Pancreas (tissue), 10 donors: ENCODE data around the gene MYCBP2. TPM values are rescaled to one million over a fixed set of nuclear protein-coding genes. Genes with fewer than 3 reads are reported as not detected.

Source experiments
- ATAC-seq, 4 donors: fragments of 200-7000 bp; cut with Tn5 transposase; one replicate each; pipeline versions ENCODE4 v1.8.0 to v1.9.1; 2020; ENCODE audit warnings: mild to moderate bottlenecking in 4 of 4, moderate library complexity in 4 of 4
- DNase-seq, 6 donors: peaks; one replicate each; pipeline ENCODE4 v3.0.0-alpha.2; 2020
- FAIRE-seq: peaks from 2 replicates; lab custom pipeline; 2012; peaks lifted over from hg19 to GRCh38; lab: Jason Lieb, UNC
- H3K27ac ChIP-seq, 4 donors: fragments of 200-600 bp; sonication (generic); 1 replicate in 3 of 4; 2 replicates in 1 of 4; pipeline versions ENCODE4 v1.5.0 to v1.8.0; 2020
- H3K27me3 ChIP-seq, 4 donors: fragments of 200-600 bp; one replicate each; pipeline ENCODE4 v1.8.0; 2021
- H3K36me3 ChIP-seq, 3 donors: fragments of 200-600 bp; sonication (generic) in 1 of 3; one replicate each; pipeline versions ENCODE4 v1.5.0 to v1.8.0; 2020 to 2021
- H3K4me1 ChIP-seq, 3 donors: fragments of 200-600 bp; one replicate each; pipeline ENCODE4 v1.8.0; 2021
- H3K4me3 ChIP-seq, 4 donors: fragments of 200-600 bp; sonication (generic) in 2 of 4; one replicate each; pipeline versions ENCODE4 v1.5.0 to v1.8.0; 2020 to 2021
- H3K9me3 ChIP-seq, 4 donors: fragments of 200-600 bp; one replicate each; pipeline ENCODE4 v1.8.0; 2021
- CTCF ChIP-seq, 4 donors: fragments of 200-600 bp; sonication (generic) in 3 of 4; IDR thresholded peaks; one replicate each; pipeline versions ENCODE4 v1.5.0 to v1.8.0; 2021; ENCODE audit warnings: antibody characterized with exemption in 4 of 4
- WGBS, 2 donors: extraction: QIAGEN DNeasy Blood & Tissue Kit; methylation state at CpG; one replicate each; pipeline ENCODE4 v1.1.7; 2013; 5-methylcytosine and 5-hydroxymethylcytosine counted together
- intact Hi-C, 3 donors: fragments of 100-400 bp; cut with DNase I; formaldehyde crosslinking; loops; one replicate each; pipeline versions ENCODE4 v1.11.1 to v1.14.2; 2022
- polyA plus RNA-seq, 2 donors: library from polyadenylated mRNA; stranded (reverse); fragments of 200-250 nt; gene quantifications; one replicate each; pipeline ENCODE4 v1.2.3, GENCODE V29; 2013
- total RNA-seq, 6 donors: library from RNA; stranded (reverse); fragmentation: NEBNext Ultra II Directional in 4 of 6; extraction: Animal tissue kit (Norgen Biotek cat#: 25700) in 4 of 6; gene quantifications; one replicate each; pipeline versions ENCODE4 v1.2.1 to v1.2.4, GENCODE V29; 2021 to 2023
- donor health status: healthy with polysubstance abuse.
- donor health status: DM: no; HTN: no; CAD: no; lungs with moderate emphysema.
- donor health status: DM: no; HTN: no; CAD: no.
- donor health status: control.
- donor health status: control.
- donor health status: Bipolar disorder and iron deficiency.
- donor health status: DM: yes; HTN: yes; CAD: no.
- donor health status: DM: no; HTN: no; CAD: no.
- donor health status: DM: no; HTN: no; CAD: no.
- donor health status: DM: yes; HTN: yes; CAD: no.

MYCBP2 gene
- total and polyA plus RNA-seq, 8 donors: 17.6 to 49.1 (median 43.1) TPM

GRCh38 chr13:77029436-77029835 is 297.5 kb downstream of the MYCBP2 start:
- H3K36me3 ChIP-seq: no peaks in the 10 kb centered on the region
- H3K27ac ChIP-seq: no peak overlapping the region
- H3K4me1 ChIP-seq: peaks cover 5 to 13% (median 7%) of the 10 kb centered on the region in 3 donors
- ATAC-seq: no peak
- FAIRE-seq: no peak
- DNase-seq: no peak
- intact Hi-C loops: no loop called here
- no peaks in the 10 kb centered on the region for H3K27me3 ChIP-seq
- no peak for TF ChIP-seq CTCF (IDR thresholded peaks at IDR 0.05)
- no peaks in the 10 kb centered on the region for H3K9me3 ChIP-seq
- WGBS, 2 donors: 66 to 86% methylated on average over 1 of the region's 1 CpG
- H3K4me3 ChIP-seq: no peak overlapping the region

- intact Hi-C loops: no loop called here
- Histone ChIP-seq H3K27me3 (no peaks in the 10 kb centered on the region), H3K4me3 (no peak overlapping the region)
Measured at GRCh38 chr13:77028202-77028601, 298.7 kb downstream of the MYCBP2 start.

GRCh38 chr13:77026861-77027621 is 299.9 kb downstream of the MYCBP2 start, which contains the start of gene FBXL3:
Gene FBXL3, minus strand, starts transcription at chr13:77027159. Its CDS starts 5,299 bp downstream, at chr13:77021860.
- intact Hi-C loops: no loop called here
- Histone ChIP-seq H3K4me3 (peak within 1 kb of the TSS; percentile 77 to 99 (median 86)), H3K27me3 (no peaks in the 10 kb centered on the region), H3K9me3 (no peaks in the 10 kb centered on the region), H3K27ac (peak within 1 kb of the TSS; percentile 98 to 100 (median 98)), H3K4me1 (peaks cover 7 to 23% (median 18%) of the 10 kb centered on the region in 3 donors), H3K36me3 (no peaks in the 10 kb centered on the region)
- DNase-seq: peak; percentile 76 to 91 (median 86)
- FAIRE-seq: no peak
- no peak for TF ChIP-seq CTCF (IDR thresholded peaks at IDR 0.05)
- 1% methylated on average over 37 to 73 of the region's 74 CpGs for WGBS, 2 donors
- ATAC-seq: peak; percentile 85 to 91 (median 90)

More at GRCh38 chr13:77028202-77028601, 298.7 kb downstream of the MYCBP2 start:
- 69 to 77% methylated on average over 5 of the region's 5 CpGs for WGBS, 2 donors
- DNase-seq (no peak), ATAC-seq (no peak), FAIRE-seq (no peak)
- TF ChIP-seq CTCF (IDR thresholded peaks at IDR 0.05): no peak
- Histone ChIP-seq H3K9me3 (no peaks in the 10 kb centered on the region), H3K36me3 (no peaks in the 10 kb centered on the region), H3K27ac (no peak overlapping the region), H3K4me1 (peaks cover 7 to 18% (median 15%) of the 10 kb centered on the region in 3 donors)

DNA sequence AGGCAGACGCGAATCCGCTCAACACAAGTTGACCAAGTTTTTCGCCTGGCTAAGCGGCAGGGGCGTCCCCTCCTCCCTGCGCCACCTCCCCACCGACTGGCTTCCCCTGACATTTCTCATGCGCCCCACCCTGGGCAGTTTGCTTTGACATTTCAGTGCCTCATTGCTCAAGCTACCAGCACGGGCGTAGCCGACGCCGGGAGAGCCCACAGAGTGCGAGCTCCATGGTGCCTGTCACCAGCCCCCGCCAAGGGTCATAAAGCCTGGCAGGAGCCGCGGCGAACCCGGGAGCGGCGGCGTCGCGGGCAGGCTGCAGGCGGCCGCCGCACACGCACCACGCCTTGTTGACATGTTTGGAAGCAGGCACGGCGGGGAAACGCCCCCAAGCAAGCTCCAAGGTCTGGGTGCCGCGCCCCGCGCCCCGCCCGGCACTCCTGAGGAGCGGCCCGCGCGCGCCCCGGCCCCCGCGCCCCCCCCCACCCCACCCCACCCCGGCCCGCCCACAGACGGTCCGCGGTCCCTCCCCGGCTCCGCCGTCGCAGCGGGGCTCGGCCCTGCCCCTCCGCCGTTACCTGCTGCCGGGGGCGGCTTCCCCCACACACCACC is 300.5 kb downstream of the MYCBP2 start:
- TF ChIP-seq CTCF (IDR thresholded peaks at IDR 0.05): no peak
- DNase-seq (peak; percentile 84 to 92 (median 86)), FAIRE-seq (no peak), ATAC-seq (peak; percentile 79 to 84 (median 80))
- Histone ChIP-seq H3K27me3 (no peaks in the 10 kb centered on the region), H3K9me3 (no peaks in the 10 kb centered on the region), H3K4me1 (peaks cover 7 to 25% (median 22%) of the 10 kb centered on the region in 3 donors), H3K27ac (peak overlapping the region; percentile 98 to 100 (median 98)), H3K4me3 (peak overlapping the region; percentile 77 to 99 (median 86)), H3K36me3 (no peaks in the 10 kb centered on the region)
- 0 to 1% methylated on average over 35 to 60 of the region's 62 CpGs for WGBS, 2 donors
- intact Hi-C loops: no loop called here
